GM18505 (cell line): ENCODE results near the gene SPOCK1.

ENCODE experiments used
- ATAC-seq: cut with Tn5 transposase; IDR thresholded peaks from one replicate; pipeline ENCODE4 v1.9.1; 2021; ENCODE audit not compliant: unreplicated experiment
- POLR2A ChIP-seq: IDR thresholded peaks from 4 replicates; pipeline ENCODE4 v1.6.1; 2011; ENCODE audit warnings: borderline replicate concordance; ENCODE audit not compliant: insufficient read depth, insufficient read length; ENCODE audit errors: extremely low read depth

Gene SPOCK1

GRCh38 chr5:137446151-137446550, 53.0 kb downstream of the SPOCK1 start:
- no peak for TF ChIP-seq POLR2A
- ATAC-seq = no peak

- no peak for ATAC-seq
Measured at GRCh38 chr5:137442660-137443059, 56.5 kb downstream of the SPOCK1 start.

GRCh38 chr5:137441476-137441875, 57.6 kb downstream of the SPOCK1 start:
- ATAC-seq = no peak
- TF ChIP-seq POLR2A = no peak

More at GRCh38 chr5:137442660-137443059, 56.5 kb downstream of the SPOCK1 start:
- no peak for TF ChIP-seq POLR2A

GRCh38 chr5:137440795-137441194, 58.3 kb downstream of the SPOCK1 start:
- no peak for TF ChIP-seq POLR2A
- ATAC-seq = no peak

GRCh38 chr5:137439645-137440044, 59.5 kb downstream of the SPOCK1 start:
- TF ChIP-seq POLR2A = no peak
- ATAC-seq = no peak

GRCh38 chr5:137438932-137439331, 60.2 kb downstream of the SPOCK1 start:
- no peak for TF ChIP-seq POLR2A
- ATAC-seq = no peak

GRCh38 chr5:137437774-137438173, 61.4 kb downstream of the SPOCK1 start:
- no peak for ATAC-seq
- no peak for TF ChIP-seq POLR2A

GRCh38 chr5:137433539-137433938, 65.6 kb downstream of the SPOCK1 start:
- no peak for ATAC-seq
- TF ChIP-seq POLR2A = no peak

- no peak for ATAC-seq
- TF ChIP-seq POLR2A = no peak
Measured at GRCh38 chr5:137432376-137432775, 66.8 kb downstream of the SPOCK1 start.

- no peak for ATAC-seq
- TF ChIP-seq POLR2A = no peak
Measured at GRCh38 chr5:137431051-137431450, 68.1 kb downstream of the SPOCK1 start.

- TF ChIP-seq POLR2A = no peak
- ATAC-seq = no peak
Measured at GRCh38 chr5:137415231-137415681, 83.9 kb downstream of the SPOCK1 start.

GRCh38 chr5:137414112-137414755, 84.9 kb downstream of the SPOCK1 start:
- ATAC-seq = no peak
- TF ChIP-seq POLR2A = no peak

GRCh38 chr5:137412136-137412535, 87.0 kb downstream of the SPOCK1 start:
- ATAC-seq = no peak
- TF ChIP-seq POLR2A = no peak

- no peak for ATAC-seq
Measured at GRCh38 chr5:137410234-137411010, 88.7 kb downstream of the SPOCK1 start.

More at GRCh38 chr5:137410234-137411010, 88.7 kb downstream of the SPOCK1 start:
- TF ChIP-seq POLR2A = no peak
